BLaER1 treated with 17β-estradiol and CSF1 and Interleukin-3, amounts not matched to agents 10 nM and 100 nM (cell line): Measurements from ENCODE around the gene ATR.
"Not testable (repeated sequence)": the region's sequence is repeated elsewhere in the genome, so short reads cannot be mapped to it uniquely, and the experiment has no call there.

Source experiments
- H3K27ac ChIP-seq, 11 experiments: shearing (Covaris generic); formaldehyde crosslinking; 2 replicates each; pipeline ENCODE4 v1.8.1; 2022
- H3K27me3 ChIP-seq, 11 experiments: shearing (Covaris generic); formaldehyde crosslinking; 2 replicates each; pipeline ENCODE4 v1.8.1; 2022
- H3K36me3 ChIP-seq, 11 experiments: shearing (Covaris generic); formaldehyde crosslinking; 2 replicates each; pipeline ENCODE4 v1.8.1; 2022
- H3K4me1 ChIP-seq, 10 experiments: shearing (Covaris generic); formaldehyde crosslinking; 2 replicates each; pipeline ENCODE4 v1.8.1; 2022
- H3K4me2 ChIP-seq, 11 experiments: shearing (Covaris generic); formaldehyde crosslinking; 2 replicates each; pipeline ENCODE4 v1.8.1; 2022
- H3K4me3 ChIP-seq, 10 experiments: shearing (Covaris generic); formaldehyde crosslinking; 2 replicates each; pipeline ENCODE4 v1.8.1; 2022
- H3K9ac ChIP-seq, 11 experiments: shearing (Covaris generic); formaldehyde crosslinking; 2 replicates each; pipeline ENCODE4 v1.8.1; 2022
- H3K9me3 ChIP-seq, 11 experiments: shearing (Covaris generic); formaldehyde crosslinking; replicated peaks in 1 of 11; 2 replicates each; pipeline ENCODE4 v1.8.1; 2022
- H4K20me1 ChIP-seq, 11 experiments: shearing (Covaris generic); formaldehyde crosslinking; 2 replicates each; pipeline ENCODE4 v1.8.1; 2022
- Cebpa-rat ChIP-seq, 11 experiments: shearing (Covaris generic); IDR thresholded peaks; 2 replicates each; pipeline ENCODE4 v1.8.1; 2022

ATR gene

DNA sequence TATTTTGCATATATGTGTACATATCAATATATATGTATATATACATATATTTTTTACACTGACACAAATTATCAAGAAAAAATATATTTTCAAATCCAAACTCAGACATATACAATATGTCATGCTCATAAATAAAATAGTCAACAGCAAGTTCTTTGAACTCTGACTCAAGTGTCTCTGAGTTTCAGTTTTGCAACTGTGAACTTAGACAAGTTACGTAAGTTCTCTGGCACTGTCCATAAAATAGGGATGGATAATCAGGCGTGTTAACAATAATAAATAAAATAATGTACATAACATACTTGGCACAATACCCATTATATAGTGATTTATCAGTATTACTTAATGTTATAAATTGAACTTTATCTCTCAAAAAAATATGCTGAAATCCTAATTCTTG lies 118.6 kb downstream of the ATR start:
- Histone ChIP-seq H3K4me1 (no peaks in the 10 kb centered on the region), H3K27ac (no peak overlapping the region), H4K20me1 (no peaks in the 10 kb centered on the region), H3K9ac (no peak overlapping the region), H3K9me3 (no peaks in the 10 kb centered on the region), H3K36me3 (peaks cover 44 to 96% (median 59%) of the 10 kb centered on the region in 11 experiments), H3K4me2 (no peak overlapping the region), H3K27me3 (no peaks in the 10 kb centered on the region), H3K4me3 (no peak overlapping the region)
- TF ChIP-seq Cebpa-rat (IDR thresholded peaks at IDR 0.05), result no peak

GRCh38 chr3:142459096-142459495 lies 119.4 kb downstream of the ATR start:
- Histone ChIP-seq H3K9ac (no peak overlapping the region), H3K36me3 (peaks cover 39 to 94% (median 55%) of the 10 kb centered on the region in 11 experiments), H3K4me1 (no peaks in the 10 kb centered on the region), H3K4me3 (no peak overlapping the region), H3K27me3 (no peaks in the 10 kb centered on the region), H3K9me3 (no peaks in the 10 kb centered on the region), H3K27ac (no peak overlapping the region), H4K20me1 (no peaks in the 10 kb centered on the region), H3K4me2 (no peak overlapping the region)
- no peak for TF ChIP-seq Cebpa-rat (IDR thresholded peaks at IDR 0.05)

DNA sequence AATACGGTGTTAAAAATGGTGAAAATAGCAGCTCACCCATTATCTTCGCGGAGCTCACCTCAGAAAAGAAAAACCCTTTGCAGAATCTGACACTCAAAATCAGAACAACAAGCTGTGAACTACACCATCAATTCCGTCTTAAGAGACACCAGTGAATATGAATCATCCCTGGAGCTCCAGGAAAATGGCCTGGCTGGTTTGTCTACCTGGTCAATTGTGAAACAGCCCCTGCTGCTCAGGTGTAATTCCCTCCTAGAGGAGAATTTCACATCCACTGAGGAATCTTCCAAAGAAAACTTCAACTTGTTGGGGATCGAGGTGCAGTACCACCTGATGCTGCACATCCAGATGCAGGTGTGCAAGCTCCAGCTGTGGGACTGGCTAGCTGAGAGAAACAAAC lies 127.7 kb downstream of the ATR start:
- peaks cover 8 to 18% (median 16%) of the 10 kb centered on the region in 10 experiments; a peak in 19 of 20 replicates for H3K4me1 ChIP-seq
- peaks cover 0 to 6% (median 0%) of the 10 kb centered on the region in 11 experiments; a peak in 4 of 22 replicates for H4K20me1 ChIP-seq
- H3K4me2 ChIP-seq, result no peak overlapping the region
- H3K36me3 ChIP-seq, result peaks cover 44 to 68% (median 51%) of the 10 kb centered on the region in 11 experiments
- H3K9ac ChIP-seq, result no peak overlapping the region
- H3K9me3 ChIP-seq, result no peaks in the 10 kb centered on the region
- H3K27ac ChIP-seq, result no peak overlapping the region
- H3K27me3 ChIP-seq, result no peaks in the 10 kb centered on the region
- H3K4me3 ChIP-seq, result no peak overlapping the region
- TF ChIP-seq Cebpa-rat (IDR thresholded peaks at IDR 0.05), result no peak

DNA sequence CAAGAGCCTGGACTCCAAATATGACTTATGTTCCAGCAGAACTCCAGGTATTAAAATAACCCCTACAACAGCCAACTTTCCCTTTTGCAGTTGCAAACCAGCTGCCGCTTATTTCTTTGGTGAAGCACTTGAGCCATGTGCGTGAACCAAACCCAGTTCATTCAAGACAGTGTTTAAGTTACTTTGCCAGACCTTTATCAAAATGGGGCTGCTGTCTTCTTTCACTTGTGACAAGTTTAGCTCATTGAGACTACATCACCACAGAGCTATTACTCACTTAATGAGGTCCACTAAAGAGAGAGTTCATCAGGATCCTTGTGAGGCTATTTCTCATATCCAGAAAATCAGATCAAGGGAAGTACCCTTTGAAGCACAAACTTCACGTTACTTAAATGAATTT lies 128.3 kb downstream of the ATR start:
- TF ChIP-seq Cebpa-rat (IDR thresholded peaks at IDR 0.05), result no peak
- Histone ChIP-seq H3K36me3 (peaks cover 43 to 61% (median 48%) of the 10 kb centered on the region in 11 experiments), H3K4me1 (peaks cover 13 to 25% (median 22%) of the 10 kb centered on the region in 10 experiments), H3K4me2 (no peak overlapping the region), H3K4me3 (no peak overlapping the region), H3K9ac (no peak overlapping the region), H3K9me3 (no peaks in the 10 kb centered on the region), H3K27me3 (no peaks in the 10 kb centered on the region), H3K27ac (no peak overlapping the region), H4K20me1 (peaks cover 0 to 11% (median 0%) of the 10 kb centered on the region in 11 experiments; a peak in 6 of 22 replicates)

DNA sequence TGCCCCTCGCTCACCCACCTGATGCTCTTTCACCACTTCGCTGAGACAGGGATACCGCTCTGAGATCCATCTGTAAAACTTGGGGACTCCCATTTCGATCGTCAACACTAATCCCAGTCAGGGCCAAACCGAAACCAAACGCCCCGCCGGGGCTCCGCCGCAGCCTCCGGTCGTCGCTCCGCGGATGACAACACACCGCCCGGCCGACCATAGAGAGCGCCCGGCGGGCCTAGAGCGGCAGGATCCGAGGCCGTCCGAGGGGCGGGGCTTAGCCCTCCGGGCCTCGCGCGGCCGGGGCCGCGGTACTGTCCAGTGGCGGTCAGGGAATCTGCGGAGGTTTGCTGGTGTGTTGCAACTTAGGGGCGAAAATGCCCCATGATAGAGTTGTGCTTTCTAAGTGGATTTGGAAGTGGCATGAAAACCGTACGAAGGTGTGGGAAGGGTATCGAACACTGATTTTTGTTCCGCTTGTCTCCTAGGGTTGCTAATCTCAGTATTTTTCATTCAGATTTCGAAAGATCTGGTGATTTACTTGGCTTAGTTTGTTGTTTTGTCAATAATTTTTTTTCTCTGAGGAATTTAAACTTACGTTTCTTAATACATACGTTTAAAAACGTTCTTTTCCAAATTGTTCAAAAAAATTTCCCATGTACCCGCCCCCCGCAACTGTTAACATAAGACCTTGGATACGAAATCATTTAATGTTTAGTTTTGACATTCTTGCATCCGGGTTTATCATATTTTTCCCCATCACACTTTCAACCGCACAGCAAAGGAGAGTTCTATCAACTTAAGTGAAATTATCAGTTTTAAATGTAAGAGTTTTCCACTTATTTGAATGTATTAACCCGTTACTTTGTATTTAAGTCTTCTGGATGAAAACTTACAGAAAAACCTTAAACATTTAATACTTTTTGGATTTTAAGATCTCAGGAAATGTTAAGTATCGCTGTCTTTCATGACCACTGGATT lies 130.4 kb downstream of the ATR start, which contains the start of gene XRN1:
Gene XRN1, minus strand, starts transcription at position 186 of the 972 bp plus-strand sequence. Its CDS starts 93 bp downstream, at position 93.
- peak in 2 of 11 experiments; percentile 10 to 27; a peak in 1 of 22 replicates for TF ChIP-seq Cebpa-rat (IDR thresholded peaks at IDR 0.05)
- Histone ChIP-seq H3K27me3 (no peaks in the 10 kb centered on the region), H3K27ac (peak within 1 kb of the TSS; percentile 92 to 99 (median 96))

GRCh38 chr3:142447301-142447851 lies 131.2 kb downstream of the ATR start:
- H3K9me3 ChIP-seq, result peaks cover 0 to 22% (median 20%) of the 10 kb centered on the region in 11 experiments; a peak in 19 of 22 replicates
- H3K27me3 ChIP-seq, result no peaks in the 10 kb centered on the region
- peaks cover 26 to 60% (median 46%) of the 10 kb centered on the region in 11 experiments for H3K36me3 ChIP-seq
- H3K9ac ChIP-seq, result peak overlapping the region; percentile 95 to 99 (median 97)
- peak overlapping the region; percentile 92 to 99 (median 96) for H3K27ac ChIP-seq
- H3K4me3 ChIP-seq, result peak overlapping the region; percentile 81 to 98 (median 93)
- TF ChIP-seq Cebpa-rat (IDR thresholded peaks at IDR 0.05), result no peak
- peaks cover 0 to 17% (median 0%) of the 10 kb centered on the region in 11 experiments; a peak in 7 of 22 replicates for H4K20me1 ChIP-seq
- peak overlapping the region; percentile 73 to 95 (median 82) for H3K4me2 ChIP-seq
- peaks cover 17 to 30% (median 25%) of the 10 kb centered on the region in 10 experiments for H3K4me1 ChIP-seq

More for the DNA sequence above, 130.4 kb downstream of the ATR start, which contains the start of gene XRN1:
- Histone ChIP-seq H3K9ac (peak within 1 kb of the TSS; percentile 95 to 99 (median 97)), H3K4me3 (peak within 1 kb of the TSS; percentile 81 to 98 (median 93)), H4K20me1 (peaks cover 0 to 17% (median 0%) of the 10 kb centered on the region in 11 experiments; a peak in 7 of 22 replicates), H3K4me2 (peak within 1 kb of the TSS; percentile 73 to 95 (median 82)), H3K36me3 (peaks cover 34 to 61% (median 50%) of the 10 kb centered on the region in 11 experiments), H3K4me1 (peaks cover 17 to 30% (median 25%) of the 10 kb centered on the region in 10 experiments), H3K9me3 (peaks cover 0 to 14% (median 13%) of the 10 kb centered on the region in 11 experiments; a peak in 18 of 22 replicates)

GRCh38 chr3:142445816-142446254 lies 132.7 kb downstream of the ATR start:
- Histone ChIP-seq H3K9ac (peak overlapping the region in 8 of 11 experiments; percentile 96 to 99 (median 98); a peak in 13 of 22 replicates), H3K36me3 (peaks cover 12 to 45% (median 38%) of the 10 kb centered on the region in 11 experiments), H3K27ac (peak overlapping the region in 7 of 11 experiments; percentile 0 to 99 (median 45); a peak in 8 of 22 replicates), H3K9me3 (peaks cover 0 to 35% (median 32%) of the 10 kb centered on the region in 11 experiments; a peak in 19 of 22 replicates), H3K4me3 (peak overlapping the region; percentile 81 to 98 (median 93); a peak in 16 of 20 replicates), H3K27me3 (no peaks in the 10 kb centered on the region), H4K20me1 (peaks cover 0 to 26% (median 0%) of the 10 kb centered on the region in 11 experiments; a peak in 8 of 22 replicates), H3K4me2 (peak overlapping the region; percentile 73 to 95 (median 82)), H3K4me1 (peaks cover 17 to 30% (median 25%) of the 10 kb centered on the region in 10 experiments)
- no peak for TF ChIP-seq Cebpa-rat (IDR thresholded peaks at IDR 0.05)

GRCh38 chr3:142444343-142444742 lies 134.2 kb downstream of the ATR start:
- peak overlapping the region in 2 of 11 experiments; percentile 12 to 34; a peak in 4 of 22 replicates for H3K4me2 ChIP-seq

GRCh38 chr3:142443060-142443459 lies 135.5 kb downstream of the ATR start:
- Histone ChIP-seq H3K36me3 (peaks cover 4 to 41% (median 27%) of the 10 kb centered on the region in 11 experiments), H4K20me1 (peaks cover 3 to 44% (median 10%) of the 10 kb centered on the region in 11 experiments; a peak in 13 of 22 replicates), H3K4me1 (peaks cover 15 to 23% (median 18%) of the 10 kb centered on the region in 10 experiments), H3K9me3 (peaks cover 0 to 51% (median 36%) of the 10 kb centered on the region in 11 experiments; a peak in 19 of 22 replicates)
- H3K4me3 ChIP-seq, H3K27ac ChIP-seq, H3K4me2 ChIP-seq, H3K27me3 ChIP-seq, H3K9ac ChIP-seq: not testable (repeated sequence)

More at GRCh38 chr3:142444343-142444742, 134.2 kb downstream of the ATR start:
- peaks cover 0 to 47% (median 33%) of the 10 kb centered on the region in 11 experiments; a peak in 19 of 22 replicates for H3K9me3 ChIP-seq
- TF ChIP-seq Cebpa-rat (IDR thresholded peaks at IDR 0.05), result 0 out of 22 replicates have a peak, but pooled peaks of 2 of the 11 experiments have one; percentile 17 to 41
- no peak overlapping the region for H3K27ac ChIP-seq
- H4K20me1 ChIP-seq, result peaks cover 0 to 34% (median 6%) of the 10 kb centered on the region in 11 experiments; a peak in 9 of 22 replicates
- peaks cover 4 to 36% (median 27%) of the 10 kb centered on the region in 11 experiments for H3K36me3 ChIP-seq
- H3K27me3 ChIP-seq, result no peaks in the 10 kb centered on the region
- no peak overlapping the region for H3K4me3 ChIP-seq
- H3K9ac ChIP-seq, result no peak overlapping the region
- H3K4me1 ChIP-seq, result peaks cover 17 to 30% (median 25%) of the 10 kb centered on the region in 10 experiments

DNA sequence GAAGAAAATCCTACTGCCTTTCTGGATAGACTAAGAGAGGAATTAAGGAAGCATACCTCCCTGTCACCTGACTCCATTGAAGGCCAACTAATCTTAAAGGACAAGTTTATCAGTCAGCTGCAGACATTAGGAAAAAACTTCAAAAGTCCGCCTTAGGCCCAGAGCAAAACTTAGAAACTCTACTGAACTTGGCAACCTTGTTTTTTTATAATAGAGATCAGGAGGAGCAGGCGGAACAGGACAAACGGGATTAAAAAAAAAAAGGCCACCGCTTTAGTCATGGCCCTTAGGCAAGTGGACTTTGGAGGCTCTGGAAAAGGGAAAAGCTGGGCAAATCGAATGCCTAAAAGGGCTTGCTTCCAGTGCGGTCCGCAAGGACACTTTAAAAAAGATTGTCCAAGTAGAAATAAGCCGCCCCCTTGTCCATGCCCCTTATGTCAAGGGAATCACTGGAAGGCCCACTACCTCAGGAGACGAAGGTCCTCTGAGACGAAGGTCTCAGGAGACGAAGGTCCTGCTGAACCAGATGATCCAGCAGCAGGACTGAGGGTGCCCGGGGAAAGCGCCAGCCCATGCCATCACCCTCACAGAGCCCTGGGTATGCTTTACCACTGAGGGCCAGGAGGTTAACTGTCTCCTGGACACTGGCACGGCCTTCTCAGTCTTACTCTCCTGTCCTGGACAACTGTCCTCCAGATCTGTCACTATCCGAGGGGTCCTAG lies 138.9 kb downstream of the ATR start:
- H4K20me1 ChIP-seq, result peaks cover 6 to 57% (median 23%) of the 10 kb centered on the region in 11 experiments; a peak in 13 of 22 replicates
- not testable (repeated sequence) for H3K27me3 ChIP-seq, H3K4me1 ChIP-seq, H3K9ac ChIP-seq, H3K27ac ChIP-seq, H3K4me2 ChIP-seq, H3K4me3 ChIP-seq
- peaks cover 13 to 56% (median 38%) of the 10 kb centered on the region in 11 experiments for H3K36me3 ChIP-seq
- peaks cover 0 to 66% (median 45%) of the 10 kb centered on the region in 11 experiments; a peak in 19 of 22 replicates for H3K9me3 ChIP-seq

DNA sequence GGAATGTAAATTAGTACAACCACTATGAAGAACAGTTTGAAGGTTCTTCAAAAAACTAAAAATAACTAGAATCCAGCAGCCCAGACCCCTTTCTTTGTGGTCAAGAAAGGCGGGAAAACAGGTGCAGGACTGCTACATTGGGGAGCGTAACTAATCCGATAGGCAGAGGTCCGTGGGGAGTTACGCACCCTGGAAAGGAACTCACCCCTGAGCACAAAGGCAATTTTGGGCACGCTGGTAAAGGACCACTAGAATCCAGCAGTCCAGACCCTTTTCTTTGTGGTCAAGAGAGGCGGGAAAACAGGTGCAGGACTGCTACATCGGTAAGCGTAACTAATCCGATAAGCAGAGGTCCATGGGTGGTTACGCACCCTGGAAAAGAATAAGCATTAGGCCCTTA lies 140.4 kb downstream of the ATR start:
- H3K4me3 ChIP-seq, H3K9ac ChIP-seq, H3K27me3 ChIP-seq, H3K4me1 ChIP-seq, H3K27ac ChIP-seq, H3K4me2 ChIP-seq: not testable (repeated sequence)
- Histone ChIP-seq H3K9me3 (peaks cover 0 to 52% (median 31%) of the 10 kb centered on the region in 11 experiments; a peak in 18 of 22 replicates), H4K20me1 (peaks cover 9 to 60% (median 24%) of the 10 kb centered on the region in 11 experiments; a peak in 13 of 22 replicates), H3K36me3 (peaks cover 15 to 53% (median 26%) of the 10 kb centered on the region in 11 experiments)
